ENCODE results near the gene AKAP9.

DNA sequence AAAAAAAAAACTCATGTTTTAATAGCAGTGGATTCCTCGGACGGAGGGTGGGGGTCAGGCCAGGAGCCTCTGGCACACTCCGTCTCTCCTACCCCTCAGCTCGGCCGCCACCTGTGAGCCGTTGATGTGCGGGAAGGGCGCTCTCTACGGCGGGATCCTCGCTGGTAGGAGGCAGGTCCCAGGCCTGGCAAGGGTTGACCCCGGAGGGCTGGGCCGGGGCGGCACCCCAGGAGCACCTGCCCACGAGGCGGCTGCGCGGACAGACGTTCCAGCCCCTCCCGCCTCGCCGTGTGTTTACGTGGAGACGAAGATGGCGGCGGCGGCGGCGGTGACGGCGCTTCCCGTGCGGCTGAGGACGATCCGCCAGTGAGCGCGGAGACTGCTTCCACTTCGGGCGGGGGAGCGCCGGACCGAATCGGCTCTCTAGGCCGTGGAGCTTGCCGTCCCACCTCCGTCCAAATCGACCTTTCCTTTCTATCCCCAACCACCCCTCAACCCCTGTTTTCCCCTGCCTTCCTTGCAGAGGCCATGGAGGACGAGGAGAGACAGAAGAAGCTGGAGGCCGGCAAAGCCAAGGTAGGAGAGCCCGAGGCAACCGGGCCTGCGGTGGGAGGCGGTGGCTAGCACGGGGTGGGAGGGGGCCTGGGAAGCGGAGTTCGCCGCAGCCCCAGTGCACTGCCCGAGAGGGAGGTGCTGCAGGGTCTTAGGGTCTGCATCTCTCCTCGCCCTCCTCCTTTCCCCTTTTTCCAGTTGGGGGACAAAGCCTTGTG, at the start of gene AKAP9:
- peak; percentile 11 for TF ChIP-seq CTCF (IDR thresholded peaks at IDR 0.05; ENCODE audit: low read depth, low read length, poor library complexity, severe bottlenecking)
- TF ChIP-seq EZH2phosphoT487 (IDR thresholded peaks at IDR 0.05; ENCODE audit: borderline replicate concordance, low read length) = no peak
